Left lung (tissue), 10 donors: ENCODE data around the gene CUX1. TPM values are rescaled to one million over a fixed set of nuclear protein-coding genes. Genes with fewer than 3 reads are reported as not detected.

Source experiments
- ATAC-seq: fragments of 200-7000 bp; cut with Tn5 transposase; one replicate; pipeline ENCODE4 v1.9.1; 2020; ENCODE audit warnings: moderate library complexity
- DNase-seq, 4 donors: peaks; one replicate each; pipeline ENCODE4 v3.0.0-alpha.2; 2013 to 2020
- H3K27ac ChIP-seq, 2 donors: fragments of 200-600 bp; sonication (generic) in 1 of 2; one replicate each; pipeline versions ENCODE4 v1.5.0 to v1.8.0; 2020 to 2021
- H3K27me3 ChIP-seq, 2 donors: fragments of 200-600 bp; sonication (generic) in 1 of 2; one replicate each; pipeline versions ENCODE4 v1.5.0 to v1.8.0; 2020 to 2021
- H3K36me3 ChIP-seq, 2 donors: fragments of 200-600 bp; sonication (generic) in 1 of 2; one replicate each; pipeline versions ENCODE4 v1.5.0 to v1.8.0; 2020 to 2021
- H3K4me1 ChIP-seq, 2 donors: fragments of 200-600 bp; one replicate each; pipeline ENCODE4 v1.8.0; 2021
- H3K4me3 ChIP-seq, 2 donors: fragments of 200-600 bp; sonication (generic) in 1 of 2; one replicate each; pipeline versions ENCODE4 v1.5.0 to v1.8.0; 2020 to 2021; ENCODE audit warnings: mild to moderate bottlenecking in 1 of 2
- H3K9me3 ChIP-seq, 2 donors: fragments of 200-600 bp; sonication (generic) in 1 of 2; one replicate each; pipeline versions ENCODE4 v1.5.0 to v1.8.0; 2020 to 2021
- CTCF ChIP-seq, 2 donors: fragments of 200-600 bp; sonication (generic) in 1 of 2; IDR thresholded peaks; one replicate each; pipeline versions ENCODE4 v1.5.0 to v1.8.0; 2021; ENCODE audit warnings: antibody characterized with exemption in 2 of 2
- intact Hi-C, 2 donors: fragments of 100-400 bp; cut with DNase I; formaldehyde crosslinking; loops; one replicate each; pipeline versions ENCODE4 v1.11.2 to v1.14.2; 2022
- polyA plus RNA-seq, 6 donors: library from polyadenylated mRNA; unstranded; fragments of 120-200 nt; gene quantifications; one replicate each; pipeline ENCODE4 v1.2.1, GENCODE V29; 2013; ENCODE audit not compliant: insufficient read length in 6 of 6
- total RNA-seq, 2 donors: library from RNA; stranded (reverse); fragmentation: NEBNext Ultra II Directional; extraction: Animal tissue kit (Norgen Biotek cat#: 25700); gene quantifications; one replicate each; pipeline ENCODE4 v1.2.1, GENCODE V29; 2021
- donor health status: DM: no; HTN: yes; CAD: no.
- donor health status: DM: no; HTN: no; CAD: no.

The CUX1 gene
- total and polyA plus RNA-seq, 8 donors = 86.4 to 157 (median 96.4) TPM

- no peak for TF ChIP-seq CTCF (IDR thresholded peaks at IDR 0.05)
- Histone ChIP-seq H3K27ac (no peak overlapping the region), H3K4me1 (no peaks in the 10 kb centered on the region), H3K36me3 (peaks cover 0 to 23% of the 10 kb centered on the region in 2 donors), H3K4me3 (no peak overlapping the region), H3K27me3 (no peaks in the 10 kb centered on the region), H3K9me3 (no peaks in the 10 kb centered on the region)
- DNase-seq (no peak), ATAC-seq (no peak)
- intact Hi-C loops = no loop called here
Measured at GRCh38 chr7:102079140-102080018, 262.0 kb downstream of the CUX1 start.

GRCh38 chr7:102080019-102080433, 262.6 kb downstream of the CUX1 start:
- DNase-seq = no peak
- peaks cover 0 to 20% of the 10 kb centered on the region in 2 donors for H3K36me3 ChIP-seq
- peaks cover 0 to 5% of the 10 kb centered on the region in 2 donors for H3K9me3 ChIP-seq
- H3K27ac ChIP-seq = no peak overlapping the region
- intact Hi-C loops = no loop called here
- no peaks in the 10 kb centered on the region for H3K4me1 ChIP-seq
- no peak overlapping the region for H3K4me3 ChIP-seq
- no peak for ATAC-seq
- H3K27me3 ChIP-seq = no peaks in the 10 kb centered on the region
- TF ChIP-seq CTCF (IDR thresholded peaks at IDR 0.05) = no peak

GRCh38 chr7:102080434-102081243, 263.2 kb downstream of the CUX1 start:
- no peak for ATAC-seq
- no peaks in the 10 kb centered on the region for H3K4me1 ChIP-seq
- H3K27ac ChIP-seq = no peak overlapping the region
- peaks cover 0 to 11% of the 10 kb centered on the region in 2 donors for H3K9me3 ChIP-seq
- intact Hi-C loops = no loop called here
- no peaks in the 10 kb centered on the region for H3K27me3 ChIP-seq
- DNase-seq = no peak
- TF ChIP-seq CTCF (IDR thresholded peaks at IDR 0.05) = no peak
- H3K36me3 ChIP-seq = peaks cover 0 to 17% of the 10 kb centered on the region in 2 donors
- no peak overlapping the region for H3K4me3 ChIP-seq

GRCh38 chr7:102081244-102081627, 263.8 kb downstream of the CUX1 start:
- no peak for TF ChIP-seq CTCF (IDR thresholded peaks at IDR 0.05)
- H3K27ac ChIP-seq = no peak overlapping the region

More at GRCh38 chr7:102081244-102081627, 263.8 kb downstream of the CUX1 start:
- DNase-seq (no peak), ATAC-seq (no peak)
- intact Hi-C loops = no loop called here
- no peaks in the 10 kb centered on the region for H3K4me1 ChIP-seq
- peaks cover 0 to 12% of the 10 kb centered on the region in 2 donors for H3K9me3 ChIP-seq
- H3K27me3 ChIP-seq = no peaks in the 10 kb centered on the region
- no peak overlapping the region for H3K4me3 ChIP-seq
- peaks cover 0 to 12% of the 10 kb centered on the region in 2 donors for H3K36me3 ChIP-seq
